ENCODE measurements around the gene CFAP97. TPM values are rescaled to one million over a fixed set of nuclear protein-coding genes. Genes with fewer than 3 reads are reported as not detected.

Gene CFAP97
- total and polyA plus RNA-seq, 9 of the 15 experiments (the other 6 are each of a cell fraction or from before 2014, with no cell fraction given), result 17.3 to 57.8 (median 44.4) TPM

DNA sequence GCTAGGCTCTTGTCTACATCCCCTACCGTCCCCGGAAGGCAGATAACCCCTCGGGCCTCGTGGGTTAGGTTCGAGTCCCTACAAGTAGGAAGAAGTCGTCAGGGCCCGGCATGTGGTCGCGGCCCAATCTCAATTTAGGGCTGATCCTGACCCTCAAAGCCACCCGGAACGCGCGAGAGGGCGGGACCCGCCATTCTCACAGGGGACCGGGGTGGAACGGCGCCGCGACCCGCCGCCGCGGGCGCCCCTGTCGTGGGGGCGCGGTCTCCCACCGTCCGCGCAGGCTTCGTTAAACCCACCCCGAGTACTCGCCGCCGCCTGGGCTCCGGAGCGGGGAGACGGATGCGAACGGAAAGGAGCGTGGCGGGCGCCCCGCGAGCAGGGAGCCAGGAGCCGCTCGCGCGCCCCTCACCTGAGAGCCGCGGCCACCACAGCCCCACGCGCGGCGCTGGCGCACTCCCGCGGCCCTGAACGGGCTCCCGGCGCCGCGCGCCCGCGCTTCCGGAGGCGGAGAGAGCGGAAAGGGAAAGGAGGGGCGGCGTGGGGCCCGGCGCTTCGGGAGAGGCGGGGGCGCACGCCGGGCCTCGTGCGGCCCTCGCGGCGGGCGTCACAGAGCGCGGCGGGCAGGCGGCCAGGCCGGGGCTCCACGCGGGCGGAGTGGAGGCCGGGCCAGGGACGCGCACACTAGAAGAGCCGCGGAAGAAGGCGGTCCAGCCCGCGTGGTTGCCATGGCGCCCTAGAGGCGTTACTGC lies at the start of gene CFAP97 (continued):
- TF ChIP-seq, protein P1, sequence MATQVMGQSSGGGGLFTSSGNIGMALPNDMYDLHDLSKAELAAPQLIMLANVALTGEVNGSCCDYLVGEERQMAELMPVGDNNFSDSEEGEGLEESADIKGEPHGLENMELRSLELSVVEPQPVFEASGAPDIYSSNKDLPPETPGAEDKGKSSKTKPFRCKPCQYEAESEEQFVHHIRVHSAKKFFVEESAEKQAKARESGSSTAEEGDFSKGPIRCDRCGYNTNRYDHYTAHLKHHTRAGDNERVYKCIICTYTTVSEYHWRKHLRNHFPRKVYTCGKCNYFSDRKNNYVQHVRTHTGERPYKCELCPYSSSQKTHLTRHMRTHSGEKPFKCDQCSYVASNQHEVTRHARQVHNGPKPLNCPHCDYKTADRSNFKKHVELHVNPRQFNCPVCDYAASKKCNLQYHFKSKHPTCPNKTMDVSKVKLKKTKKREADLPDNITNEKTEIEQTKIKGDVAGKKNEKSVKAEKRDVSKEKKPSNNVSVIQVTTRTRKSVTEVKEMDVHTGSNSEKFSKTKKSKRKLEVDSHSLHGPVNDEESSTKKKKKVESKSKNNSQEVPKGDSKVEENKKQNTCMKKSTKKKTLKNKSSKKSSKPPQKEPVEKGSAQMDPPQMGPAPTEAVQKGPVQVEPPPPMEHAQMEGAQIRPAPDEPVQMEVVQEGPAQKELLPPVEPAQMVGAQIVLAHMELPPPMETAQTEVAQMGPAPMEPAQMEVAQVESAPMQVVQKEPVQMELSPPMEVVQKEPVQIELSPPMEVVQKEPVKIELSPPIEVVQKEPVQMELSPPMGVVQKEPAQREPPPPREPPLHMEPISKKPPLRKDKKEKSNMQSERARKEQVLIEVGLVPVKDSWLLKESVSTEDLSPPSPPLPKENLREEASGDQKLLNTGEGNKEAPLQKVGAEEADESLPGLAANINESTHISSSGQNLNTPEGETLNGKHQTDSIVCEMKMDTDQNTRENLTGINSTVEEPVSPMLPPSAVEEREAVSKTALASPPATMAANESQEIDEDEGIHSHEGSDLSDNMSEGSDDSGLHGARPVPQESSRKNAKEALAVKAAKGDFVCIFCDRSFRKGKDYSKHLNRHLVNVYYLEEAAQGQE (IDR thresholded peaks at IDR 0.05; ENCODE audit: borderline replicate concordance), result no peak
- TF ChIP-seq, protein P1 (CRISPR knock-in tag; IDR thresholded peaks at IDR 0.05; ENCODE audit: low read depth), result no peak
- TF ChIP-seq ZSCAN29 (IDR thresholded peaks at IDR 0.05), result no peak
- no peak for TF ChIP-seq SRSF3 (IDR thresholded peaks at IDR 0.05; ENCODE audit: insufficient read depth, low read length)
- no peak for TF ChIP-seq ZNF561 (CRISPR knock-in tag; conservative IDR thresholded peaks at IDR 0.05)
- no peak for TF ChIP-seq SRF (CRISPR knock-in tag; IDR thresholded peaks at IDR 0.05)
- no peak for TF ChIP-seq FOXJ3 (CRISPR knock-in tag; IDR thresholded peaks at IDR 0.05)
- TF ChIP-seq, protein P2, sequence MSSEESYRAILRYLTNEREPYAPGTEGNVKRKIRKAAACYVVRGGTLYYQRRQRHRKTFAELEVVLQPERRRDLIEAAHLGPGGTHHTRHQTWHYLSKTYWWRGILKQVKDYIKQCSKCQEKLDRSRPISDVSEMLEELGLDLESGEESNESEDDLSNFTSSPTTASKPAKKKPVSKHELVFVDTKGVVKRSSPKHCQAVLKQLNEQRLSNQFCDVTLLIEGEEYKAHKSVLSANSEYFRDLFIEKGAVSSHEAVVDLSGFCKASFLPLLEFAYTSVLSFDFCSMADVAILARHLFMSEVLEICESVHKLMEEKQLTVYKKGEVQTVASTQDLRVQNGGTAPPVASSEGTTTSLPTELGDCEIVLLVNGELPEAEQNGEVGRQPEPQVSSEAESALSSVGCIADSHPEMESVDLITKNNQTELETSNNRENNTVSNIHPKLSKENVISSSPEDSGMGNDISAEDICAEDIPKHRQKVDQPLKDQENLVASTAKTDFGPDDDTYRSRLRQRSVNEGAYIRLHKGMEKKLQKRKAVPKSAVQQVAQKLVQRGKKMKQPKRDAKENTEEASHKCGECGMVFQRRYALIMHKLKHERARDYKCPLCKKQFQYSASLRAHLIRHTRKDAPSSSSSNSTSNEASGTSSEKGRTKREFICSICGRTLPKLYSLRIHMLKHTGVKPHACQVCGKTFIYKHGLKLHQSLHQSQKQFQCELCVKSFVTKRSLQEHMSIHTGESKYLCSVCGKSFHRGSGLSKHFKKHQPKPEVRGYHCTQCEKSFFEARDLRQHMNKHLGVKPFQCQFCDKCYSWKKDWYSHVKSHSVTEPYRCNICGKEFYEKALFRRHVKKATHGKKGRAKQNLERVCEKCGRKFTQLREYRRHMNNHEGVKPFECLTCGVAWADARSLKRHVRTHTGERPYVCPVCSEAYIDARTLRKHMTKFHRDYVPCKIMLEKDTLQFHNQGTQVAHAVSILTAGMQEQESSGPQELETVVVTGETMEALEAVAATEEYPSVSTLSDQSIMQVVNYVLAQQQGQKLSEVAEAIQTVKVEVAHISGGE (CRISPR knock-in tag; IDR thresholded peaks at IDR 0.05), result peak in 1 of 3 experiments; percentile 55; a peak in 1 of 6 replicates
- TF ChIP-seq MBD2 (IDR thresholded peaks at IDR 0.05; ENCODE audit: borderline replicate concordance, low read depth), result no peak
- TF ChIP-seq NFE2L1 (tag; IDR thresholded peaks at IDR 0.05; ENCODE audit: borderline replicate concordance, low read depth), result no peak
- TF ChIP-seq, protein P3, sequence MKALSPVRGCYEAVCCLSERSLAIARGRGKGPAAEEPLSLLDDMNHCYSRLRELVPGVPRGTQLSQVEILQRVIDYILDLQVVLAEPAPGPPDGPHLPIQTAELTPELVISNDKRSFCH (CRISPR knock-in tag; IDR thresholded peaks at IDR 0.05), result no peak
- TF ChIP-seq, protein P3 (tag; IDR thresholded peaks at IDR 0.05), result no peak
- no peak for TF ChIP-seq PURB (CRISPR knock-in tag; IDR thresholded peaks at IDR 0.05; ENCODE audit: low read depth)
- TF ChIP-seq ARHGAP35 (IDR thresholded peaks at IDR 0.05; ENCODE audit: partially characterized antibody), result no peak
- TF ChIP-seq PRMT5 (CRISPR knock-in tag; IDR thresholded peaks at IDR 0.05), result no peak
